ENCODE results near the gene PTPRF.

PTPRF gene

DNA sequence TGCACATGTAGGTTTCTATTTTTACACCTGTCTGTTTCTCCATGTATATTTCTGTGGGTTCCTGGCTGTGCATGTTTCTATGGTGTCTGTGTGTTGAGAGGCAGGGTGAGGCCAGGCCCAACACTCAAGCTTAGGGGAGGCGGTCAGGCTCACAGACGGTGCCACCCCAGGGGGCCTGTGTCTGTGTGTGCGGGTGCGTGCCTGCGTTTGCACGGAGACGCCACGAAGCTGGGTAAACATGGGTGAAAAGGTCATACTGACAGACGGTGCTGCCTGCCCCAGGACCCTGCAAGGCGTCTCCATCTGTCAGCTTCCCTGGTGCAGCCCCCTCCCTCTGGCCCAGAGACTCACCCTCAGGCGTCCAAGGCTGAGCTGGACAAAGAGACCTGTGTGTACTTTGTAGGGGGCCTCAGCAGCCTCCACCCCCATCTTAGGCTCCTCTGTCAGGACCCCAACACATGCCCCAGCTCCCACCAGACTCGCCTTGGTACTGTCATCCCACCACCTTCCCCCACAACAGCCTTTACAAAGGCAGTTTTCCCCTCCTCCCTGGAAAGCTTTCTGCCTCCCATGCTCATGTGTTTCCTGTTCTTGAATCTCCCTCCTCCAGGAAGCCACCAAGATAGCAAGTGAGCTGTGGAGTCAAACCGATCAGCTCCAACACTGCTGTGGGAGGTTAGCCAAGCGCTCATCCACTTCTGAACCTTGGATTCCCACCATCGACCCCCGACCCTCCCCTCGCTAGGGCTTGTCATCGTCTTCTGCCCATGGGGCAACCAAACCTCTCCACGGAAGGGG lies 34.1 kb downstream of the PTPRF start:
- no peak for TF ChIP-seq FOXM1 (IDR thresholded peaks at IDR 0.05; ENCODE audit: borderline replicate concordance, low read depth)
- TF ChIP-seq, protein P1, sequence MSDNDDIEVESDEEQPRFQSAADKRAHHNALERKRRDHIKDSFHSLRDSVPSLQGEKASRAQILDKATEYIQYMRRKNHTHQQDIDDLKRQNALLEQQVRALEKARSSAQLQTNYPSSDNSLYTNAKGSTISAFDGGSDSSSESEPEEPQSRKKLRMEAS (IDR thresholded peaks at IDR 0.05) = no peak
- TF ChIP-seq, protein P2, sequence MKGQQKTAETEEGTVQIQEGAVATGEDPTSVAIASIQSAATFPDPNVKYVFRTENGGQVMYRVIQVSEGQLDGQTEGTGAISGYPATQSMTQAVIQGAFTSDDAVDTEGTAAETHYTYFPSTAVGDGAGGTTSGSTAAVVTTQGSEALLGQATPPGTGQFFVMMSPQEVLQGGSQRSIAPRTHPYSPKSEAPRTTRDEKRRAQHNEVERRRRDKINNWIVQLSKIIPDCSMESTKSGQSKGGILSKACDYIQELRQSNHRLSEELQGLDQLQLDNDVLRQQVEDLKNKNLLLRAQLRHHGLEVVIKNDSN (IDR thresholded peaks at IDR 0.05) = no peak
- no peak for TF ChIP-seq NFIC (IDR thresholded peaks at IDR 0.05)
- TF ChIP-seq ZBTB7A (IDR thresholded peaks at IDR 0.05; ENCODE audit: low read depth) = no peak
- no peak for TF ChIP-seq CEBPB (IDR thresholded peaks at IDR 0.05)
- no peak for TF ChIP-seq EGR1 (IDR thresholded peaks at IDR 0.05)
- TF ChIP-seq TEAD4 (IDR thresholded peaks at IDR 0.05) = no peak
- TF ChIP-seq TCF12 (IDR thresholded peaks at IDR 0.05; ENCODE audit: low read depth) = no peak
- TF ChIP-seq CREB1 (IDR thresholded peaks at IDR 0.05; ENCODE audit: low read depth) = no peak
- TF ChIP-seq YY1 (IDR thresholded peaks at IDR 0.05; ENCODE audit: low read depth) = no peak
- no peak for TF ChIP-seq EP300 (IDR thresholded peaks at IDR 0.05; ENCODE audit: borderline replicate concordance)
- no peak for TF ChIP-seq TAF1 (IDR thresholded peaks at IDR 0.05; ENCODE audit: low read depth)

DNA sequence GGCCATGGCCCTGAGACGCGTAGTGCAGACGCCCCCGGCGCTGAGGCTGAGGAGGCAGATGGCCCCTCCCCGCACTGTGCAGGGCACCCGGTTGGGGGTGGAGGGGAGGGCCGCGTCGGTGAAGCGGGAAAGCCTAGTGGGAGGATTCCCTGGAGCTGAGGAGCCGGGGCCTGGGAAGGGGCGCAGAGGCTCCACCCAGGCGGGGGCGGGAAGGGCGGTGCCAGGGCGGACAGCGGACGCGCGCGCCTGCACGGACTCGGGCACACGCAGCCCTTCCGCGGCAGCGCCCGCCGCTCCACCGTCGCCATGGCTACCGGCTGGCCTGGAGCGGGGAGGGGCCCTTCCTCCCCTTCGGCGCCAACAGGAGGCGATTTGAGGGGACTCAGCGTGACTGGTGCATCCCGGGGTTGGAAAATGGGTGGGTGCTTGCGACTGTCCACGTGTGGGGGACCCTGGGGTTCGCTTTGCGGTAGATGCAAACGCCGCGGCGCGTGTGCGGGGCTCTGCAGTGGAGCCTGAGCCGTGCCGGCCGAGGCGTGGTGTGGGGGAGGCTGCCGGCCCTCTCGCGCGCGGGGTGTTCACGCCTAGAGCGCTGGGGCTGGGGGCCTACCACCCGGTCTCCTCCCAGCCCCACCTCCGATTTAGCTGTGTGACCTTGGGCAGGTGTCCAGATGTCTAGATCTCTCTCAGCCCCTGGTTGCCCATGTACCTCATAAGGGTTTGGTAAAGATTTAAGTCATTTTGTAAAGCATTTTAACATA lies 35.1 kb downstream of the PTPRF start:
- no peak for TF ChIP-seq ZBTB7A (IDR thresholded peaks at IDR 0.05; ENCODE audit: low read depth)
- TF ChIP-seq FOXM1 (IDR thresholded peaks at IDR 0.05; ENCODE audit: borderline replicate concordance, low read depth) = no peak
- no peak for TF ChIP-seq EP300 (IDR thresholded peaks at IDR 0.05; ENCODE audit: borderline replicate concordance)
- no peak for TF ChIP-seq YY1 (IDR thresholded peaks at IDR 0.05; ENCODE audit: low read depth)
- TF ChIP-seq TEAD4 (IDR thresholded peaks at IDR 0.05) = no peak
- no peak for TF ChIP-seq RAD21 (IDR thresholded peaks at IDR 0.05; ENCODE audit: low read depth)

DNA sequence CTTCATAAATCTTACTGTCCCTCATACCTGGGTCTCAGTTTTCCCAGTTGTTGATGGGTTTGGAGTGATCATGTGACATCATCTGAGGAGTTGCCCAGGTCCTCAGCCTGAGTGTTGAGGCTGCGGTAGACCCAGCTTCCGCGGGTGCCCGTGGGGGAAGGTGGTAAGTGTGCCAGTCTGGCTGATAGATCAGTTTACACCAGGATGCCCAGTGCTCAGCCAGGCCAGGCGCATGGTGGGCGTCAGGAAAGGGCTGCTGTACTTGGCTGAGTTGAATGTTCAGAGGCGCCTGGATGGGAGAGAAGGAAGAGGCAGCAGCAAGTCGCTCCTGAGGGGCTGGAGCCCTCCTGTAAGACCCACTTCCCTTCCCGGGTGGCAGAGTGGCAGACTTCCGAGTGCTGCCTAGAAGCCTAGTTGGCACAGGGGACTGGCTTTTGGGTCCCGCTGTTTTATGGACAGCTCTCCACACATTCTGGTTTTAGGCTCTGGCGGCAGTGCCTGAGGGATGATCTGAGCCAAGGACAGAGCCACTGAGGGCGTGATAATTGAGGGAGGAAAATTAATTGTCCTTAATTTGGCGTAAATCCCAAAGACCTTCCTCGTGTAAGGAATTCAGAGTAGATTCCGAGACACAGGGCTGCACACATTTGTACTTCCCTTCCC lies 35.8 kb downstream of the PTPRF start:
- no peak for TF ChIP-seq EGR1 (IDR thresholded peaks at IDR 0.05)
- no peak for TF ChIP-seq NFIC (IDR thresholded peaks at IDR 0.05)
- no peak for TF ChIP-seq TEAD4 (IDR thresholded peaks at IDR 0.05)
- no peak for TF ChIP-seq CEBPB (IDR thresholded peaks at IDR 0.05)
- TF ChIP-seq, protein P1 (IDR thresholded peaks at IDR 0.05) = no peak
- no peak for TF ChIP-seq YY1 (IDR thresholded peaks at IDR 0.05; ENCODE audit: low read depth)
- TF ChIP-seq, protein P3, sequence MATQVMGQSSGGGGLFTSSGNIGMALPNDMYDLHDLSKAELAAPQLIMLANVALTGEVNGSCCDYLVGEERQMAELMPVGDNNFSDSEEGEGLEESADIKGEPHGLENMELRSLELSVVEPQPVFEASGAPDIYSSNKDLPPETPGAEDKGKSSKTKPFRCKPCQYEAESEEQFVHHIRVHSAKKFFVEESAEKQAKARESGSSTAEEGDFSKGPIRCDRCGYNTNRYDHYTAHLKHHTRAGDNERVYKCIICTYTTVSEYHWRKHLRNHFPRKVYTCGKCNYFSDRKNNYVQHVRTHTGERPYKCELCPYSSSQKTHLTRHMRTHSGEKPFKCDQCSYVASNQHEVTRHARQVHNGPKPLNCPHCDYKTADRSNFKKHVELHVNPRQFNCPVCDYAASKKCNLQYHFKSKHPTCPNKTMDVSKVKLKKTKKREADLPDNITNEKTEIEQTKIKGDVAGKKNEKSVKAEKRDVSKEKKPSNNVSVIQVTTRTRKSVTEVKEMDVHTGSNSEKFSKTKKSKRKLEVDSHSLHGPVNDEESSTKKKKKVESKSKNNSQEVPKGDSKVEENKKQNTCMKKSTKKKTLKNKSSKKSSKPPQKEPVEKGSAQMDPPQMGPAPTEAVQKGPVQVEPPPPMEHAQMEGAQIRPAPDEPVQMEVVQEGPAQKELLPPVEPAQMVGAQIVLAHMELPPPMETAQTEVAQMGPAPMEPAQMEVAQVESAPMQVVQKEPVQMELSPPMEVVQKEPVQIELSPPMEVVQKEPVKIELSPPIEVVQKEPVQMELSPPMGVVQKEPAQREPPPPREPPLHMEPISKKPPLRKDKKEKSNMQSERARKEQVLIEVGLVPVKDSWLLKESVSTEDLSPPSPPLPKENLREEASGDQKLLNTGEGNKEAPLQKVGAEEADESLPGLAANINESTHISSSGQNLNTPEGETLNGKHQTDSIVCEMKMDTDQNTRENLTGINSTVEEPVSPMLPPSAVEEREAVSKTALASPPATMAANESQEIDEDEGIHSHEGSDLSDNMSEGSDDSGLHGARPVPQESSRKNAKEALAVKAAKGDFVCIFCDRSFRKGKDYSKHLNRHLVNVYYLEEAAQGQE (IDR thresholded peaks at IDR 0.05; ENCODE audit: low read depth) = no peak
- TF ChIP-seq CREB1 (IDR thresholded peaks at IDR 0.05; ENCODE audit: low read depth) = no peak
- no peak for TF ChIP-seq EP300 (IDR thresholded peaks at IDR 0.05; ENCODE audit: borderline replicate concordance)
- no peak for TF ChIP-seq RAD21 (IDR thresholded peaks at IDR 0.05; ENCODE audit: low read depth)
- no peak for TF ChIP-seq ZBTB7A (IDR thresholded peaks at IDR 0.05; ENCODE audit: low read depth)
- no peak for TF ChIP-seq TCF12 (IDR thresholded peaks at IDR 0.05; ENCODE audit: low read depth)
- TF ChIP-seq, protein P2 (IDR thresholded peaks at IDR 0.05) = no peak
- TF ChIP-seq FOXM1 (IDR thresholded peaks at IDR 0.05; ENCODE audit: borderline replicate concordance, low read depth) = no peak
- no peak for TF ChIP-seq TAF1 (IDR thresholded peaks at IDR 0.05; ENCODE audit: low read depth)

DNA sequence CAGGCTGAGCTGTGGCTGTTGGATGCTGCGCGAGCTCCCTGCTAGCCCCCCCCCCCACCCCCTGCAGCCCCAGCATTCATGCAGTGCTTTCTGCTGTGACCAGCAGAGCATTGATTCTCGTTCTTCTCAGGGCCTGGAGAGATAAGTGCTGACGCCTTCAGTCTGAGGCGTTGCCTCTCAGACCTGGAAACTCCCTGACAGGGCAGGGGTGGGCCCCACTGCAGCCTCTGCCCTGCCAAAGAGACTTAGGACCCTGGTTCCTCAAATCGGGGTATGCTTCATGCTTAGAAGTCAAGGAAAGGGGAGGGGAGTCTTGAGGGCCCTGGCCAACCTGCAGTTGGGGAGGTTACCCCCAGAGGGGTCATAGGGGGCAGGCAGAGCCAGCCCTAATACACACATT lies 38.5 kb downstream of the PTPRF start:
- TF ChIP-seq RAD21 (IDR thresholded peaks at IDR 0.05; ENCODE audit: low read depth) = no peak
- TF ChIP-seq ZBTB7A (IDR thresholded peaks at IDR 0.05; ENCODE audit: low read depth) = no peak
- TF ChIP-seq TAF1 (IDR thresholded peaks at IDR 0.05; ENCODE audit: low read depth) = no peak
- no peak for TF ChIP-seq TCF12 (IDR thresholded peaks at IDR 0.05; ENCODE audit: low read depth)
- TF ChIP-seq EGR1 (IDR thresholded peaks at IDR 0.05) = no peak
- TF ChIP-seq FOXM1 (IDR thresholded peaks at IDR 0.05; ENCODE audit: borderline replicate concordance, low read depth) = no peak
- TF ChIP-seq CREB1 (IDR thresholded peaks at IDR 0.05; ENCODE audit: low read depth) = no peak
- no peak for TF ChIP-seq YY1 (IDR thresholded peaks at IDR 0.05; ENCODE audit: low read depth)
- no peak for TF ChIP-seq CEBPB (IDR thresholded peaks at IDR 0.05)
- no peak for TF ChIP-seq EP300 (IDR thresholded peaks at IDR 0.05; ENCODE audit: borderline replicate concordance)
- TF ChIP-seq NFIC (IDR thresholded peaks at IDR 0.05) = no peak
- TF ChIP-seq, protein P1 (IDR thresholded peaks at IDR 0.05) = no peak
- no peak for TF ChIP-seq TEAD4 (IDR thresholded peaks at IDR 0.05)
- TF ChIP-seq, protein P3 (IDR thresholded peaks at IDR 0.05; ENCODE audit: low read depth) = no peak
